ENCODE measurements around the gene TEX48.

DNA sequence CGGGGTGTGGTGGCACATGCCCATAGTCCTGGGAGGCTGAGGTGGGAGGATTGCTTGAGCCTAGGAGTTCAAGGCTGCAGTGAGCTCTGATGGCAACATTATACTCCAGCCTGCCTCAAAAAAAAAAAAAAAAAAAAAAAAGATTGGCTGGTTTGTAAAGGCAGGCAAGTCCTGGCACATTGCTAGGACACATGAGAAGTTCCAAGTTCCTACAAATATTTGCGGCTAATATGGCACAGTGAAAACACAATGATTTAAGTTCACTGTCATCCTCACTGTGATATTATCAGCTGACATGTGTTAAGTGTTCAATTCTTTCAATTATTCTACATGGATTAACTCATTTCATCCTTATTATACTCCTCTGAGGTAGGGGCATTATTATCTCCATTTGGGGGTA lies 50.8 kb downstream of the TEX48 start:
- TF ChIP-seq, protein P1, sequence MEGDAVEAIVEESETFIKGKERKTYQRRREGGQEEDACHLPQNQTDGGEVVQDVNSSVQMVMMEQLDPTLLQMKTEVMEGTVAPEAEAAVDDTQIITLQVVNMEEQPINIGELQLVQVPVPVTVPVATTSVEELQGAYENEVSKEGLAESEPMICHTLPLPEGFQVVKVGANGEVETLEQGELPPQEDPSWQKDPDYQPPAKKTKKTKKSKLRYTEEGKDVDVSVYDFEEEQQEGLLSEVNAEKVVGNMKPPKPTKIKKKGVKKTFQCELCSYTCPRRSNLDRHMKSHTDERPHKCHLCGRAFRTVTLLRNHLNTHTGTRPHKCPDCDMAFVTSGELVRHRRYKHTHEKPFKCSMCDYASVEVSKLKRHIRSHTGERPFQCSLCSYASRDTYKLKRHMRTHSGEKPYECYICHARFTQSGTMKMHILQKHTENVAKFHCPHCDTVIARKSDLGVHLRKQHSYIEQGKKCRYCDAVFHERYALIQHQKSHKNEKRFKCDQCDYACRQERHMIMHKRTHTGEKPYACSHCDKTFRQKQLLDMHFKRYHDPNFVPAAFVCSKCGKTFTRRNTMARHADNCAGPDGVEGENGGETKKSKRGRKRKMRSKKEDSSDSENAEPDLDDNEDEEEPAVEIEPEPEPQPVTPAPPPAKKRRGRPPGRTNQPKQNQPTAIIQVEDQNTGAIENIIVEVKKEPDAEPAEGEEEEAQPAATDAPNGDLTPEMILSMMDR (conservative IDR thresholded peaks at IDR 0.05): no peak
- no peak for TF ChIP-seq ZFX (IDR thresholded peaks at IDR 0.05)
